ENCODE data around the gene RPS3.

Gene RPS3

GRCh38 chr11:75380716-75381420 is 18.4 kb upstream of the RPS3 start:
- no peak for DNase-seq (ENCODE audit: low read depth)
- H3K4me3 ChIP-seq (replicated peaks; ENCODE audit: low read depth, low read length), result no peak overlapping the region
- TF ChIP-seq CTCF (IDR thresholded peaks at IDR 0.05; ENCODE audit: low read length, missing control alignments), result no peak

GRCh38 chr11:75383246-75383645 is 16.1 kb upstream of the RPS3 start:
- TF ChIP-seq CTCF (IDR thresholded peaks at IDR 0.05; ENCODE audit: low read length, missing control alignments), result no peak
- H3K4me3 ChIP-seq (replicated peaks; ENCODE audit: low read depth, low read length), result no peak overlapping the region
- DNase-seq (ENCODE audit: low read depth), result no peak

- no peak overlapping the region for H3K4me3 ChIP-seq (replicated peaks; ENCODE audit: low read depth, low read length)
- TF ChIP-seq CTCF (IDR thresholded peaks at IDR 0.05; ENCODE audit: low read length, missing control alignments), result peak; percentile 97
- DNase-seq (ENCODE audit: low read depth), result peak; percentile 71
Measured at GRCh38 chr11:75384438-75385080, 14.8 kb upstream of the RPS3 start.

GRCh38 chr11:75386942-75387630 is 12.2 kb upstream of the RPS3 start:
- DNase-seq (ENCODE audit: low read depth), result no peak
- TF ChIP-seq CTCF (IDR thresholded peaks at IDR 0.05; ENCODE audit: low read length, missing control alignments), result no peak
- H3K4me3 ChIP-seq (replicated peaks; ENCODE audit: low read depth, low read length), result no peak overlapping the region

GRCh38 chr11:75387736-75388294 is 11.5 kb upstream of the RPS3 start:
- H3K4me3 ChIP-seq (replicated peaks; ENCODE audit: low read depth, low read length), result no peak overlapping the region
- no peak for TF ChIP-seq CTCF (IDR thresholded peaks at IDR 0.05; ENCODE audit: low read length, missing control alignments)
- no peak for DNase-seq (ENCODE audit: low read depth)

GRCh38 chr11:75388386-75389275 is 10.7 kb upstream of the RPS3 start:
- no peak overlapping the region for H3K4me3 ChIP-seq (replicated peaks; ENCODE audit: low read depth, low read length)
- TF ChIP-seq CTCF (IDR thresholded peaks at IDR 0.05; ENCODE audit: low read length, missing control alignments), result peak; percentile 80
- peak; percentile 88 for DNase-seq (ENCODE audit: low read depth)

Measured in fibroblast of pulmonary artery (primary cell).